Measurements from ENCODE around the gene LDB3. TPM values are rescaled to one million over a fixed set of nuclear protein-coding genes. Genes with fewer than 3 reads are reported as not detected.

The LDB3 gene
- total RNA-seq, 1 experiment from 2014 or later = 8.3 TPM

GRCh38 chr10:86673216-86673826 lies 5.0 kb downstream of the LDB3 start:
- DNase-seq = peak; percentile 42
- Histone ChIP-seq H3K27ac (ENCODE audit: low read length) (peak overlapping the region; percentile 89), H4K20me1 (ENCODE audit: insufficient read depth, low read depth, low read length) (no peaks in the 10 kb centered on the region), H3K36me3 (ENCODE audit: insufficient read depth, low read length) (no peaks in the 10 kb centered on the region), H2AFZ (ENCODE audit: low read length) (no peak overlapping the region), H3K9ac (ENCODE audit: low read length) (peak overlapping the region; percentile 69), H3K4me2 (ENCODE audit: low read depth, low read length, poor library complexity, severe bottlenecking) (peak overlapping the region; percentile 76), H3K4me1 (ENCODE audit: low read length) (peaks cover 96% of the 10 kb centered on the region), H3K9me3 (ENCODE audit: low read length) (no peaks in the 10 kb centered on the region), H3K9me2 (replicated peaks; ENCODE audit: insufficient read depth, low read length) (no peaks in the 10 kb centered on the region), H3K79me2 (ENCODE audit: low read length) (no peaks in the 10 kb centered on the region; the same call in 1 of the 2 replicates), H3K27me3 (ENCODE audit: low read length) (no peaks in the 10 kb centered on the region), H3K4me3 (ENCODE audit: low read length) (peak overlapping the region; percentile 52; the same call in 1 of the 2 replicates)

- Histone ChIP-seq H3K9me2 (replicated peaks; ENCODE audit: insufficient read depth, low read length) (no peaks in the 10 kb centered on the region), H3K79me2 (ENCODE audit: low read length) (no peaks in the 10 kb centered on the region; the same call in 1 of the 2 replicates), H3K4me3 (ENCODE audit: low read length) (peak overlapping the region; percentile 52; the same call in 1 of the 2 replicates), H3K4me1 (ENCODE audit: low read length) (peaks cover 95% of the 10 kb centered on the region), H3K4me2 (ENCODE audit: low read depth, low read length, poor library complexity, severe bottlenecking) (peak overlapping the region; percentile 76), H3K36me3 (ENCODE audit: insufficient read depth, low read length) (no peaks in the 10 kb centered on the region), H3K27me3 (ENCODE audit: low read length) (no peaks in the 10 kb centered on the region), H3K9ac (ENCODE audit: low read length) (peak overlapping the region; percentile 69), H3K9me3 (ENCODE audit: low read length) (no peaks in the 10 kb centered on the region), H2AFZ (ENCODE audit: low read length) (no peak overlapping the region), H4K20me1 (ENCODE audit: insufficient read depth, low read depth, low read length) (no peaks in the 10 kb centered on the region), H3K27ac (ENCODE audit: low read length) (peak overlapping the region; percentile 89)
- DNase-seq = peak; percentile 52
These were observed 5.7 kb downstream of the LDB3 start for GRCh38 chr10:86673827-86674581.

- Histone ChIP-seq H3K27me3 (ENCODE audit: low read length) (no peaks in the 10 kb centered on the region), H3K79me2 (ENCODE audit: low read length) (no peaks in the 10 kb centered on the region), H3K9ac (ENCODE audit: low read length) (peak overlapping the region; percentile 69), H3K36me3 (ENCODE audit: insufficient read depth, low read length) (no peaks in the 10 kb centered on the region), H3K4me2 (ENCODE audit: low read depth, low read length, poor library complexity, severe bottlenecking) (peak overlapping the region; percentile 76), H3K4me3 (ENCODE audit: low read length) (no peak overlapping the region), H3K9me3 (ENCODE audit: low read length) (no peaks in the 10 kb centered on the region), H3K27ac (ENCODE audit: low read length) (peak overlapping the region; percentile 89), H4K20me1 (ENCODE audit: insufficient read depth, low read depth, low read length) (no peaks in the 10 kb centered on the region), H3K4me1 (ENCODE audit: low read length) (peaks cover 95% of the 10 kb centered on the region), H3K9me2 (replicated peaks; ENCODE audit: insufficient read depth, low read length) (no peaks in the 10 kb centered on the region), H2AFZ (ENCODE audit: low read length) (no peak overlapping the region)
- DNase-seq = no peak
These were observed 6.6 kb downstream of the LDB3 start for GRCh38 chr10:86674912-86675311.

GRCh38 chr10:86677374-86677773 lies 9.1 kb downstream of the LDB3 start:
- DNase-seq = peak; percentile 47
- Histone ChIP-seq H3K4me3 (ENCODE audit: low read length) (peak overlapping the region; percentile 36; the same call in 1 of the 2 replicates), H3K4me1 (ENCODE audit: low read length) (peaks cover 74% of the 10 kb centered on the region), H3K36me3 (ENCODE audit: insufficient read depth, low read length) (no peaks in the 10 kb centered on the region), H3K4me2 (ENCODE audit: low read depth, low read length, poor library complexity, severe bottlenecking) (peak overlapping the region; percentile 55), H4K20me1 (ENCODE audit: insufficient read depth, low read depth, low read length) (no peaks in the 10 kb centered on the region), H3K9ac (ENCODE audit: low read length) (peak overlapping the region; percentile 50; the same call in 1 of the 2 replicates), H3K79me2 (ENCODE audit: low read length) (no peaks in the 10 kb centered on the region), H3K27me3 (ENCODE audit: low read length) (no peaks in the 10 kb centered on the region), H2AFZ (ENCODE audit: low read length) (no peak overlapping the region), H3K9me2 (replicated peaks; ENCODE audit: insufficient read depth, low read length) (no peaks in the 10 kb centered on the region), H3K27ac (ENCODE audit: low read length) (peak overlapping the region; percentile 79), H3K9me3 (ENCODE audit: low read length) (no peaks in the 10 kb centered on the region)

- no peak overlapping the region for H3K4me3 ChIP-seq (ENCODE audit: low read length)
- H2AFZ ChIP-seq (ENCODE audit: low read length) = no peak overlapping the region
- no peaks in the 10 kb centered on the region for H3K27me3 ChIP-seq (ENCODE audit: low read length)
- no peaks in the 10 kb centered on the region for H3K79me2 ChIP-seq (ENCODE audit: low read length)
- H3K27ac ChIP-seq (ENCODE audit: low read length) = peak overlapping the region; percentile 76
- peaks cover 62% of the 10 kb centered on the region for H3K4me1 ChIP-seq (ENCODE audit: low read length)
- H3K4me2 ChIP-seq (ENCODE audit: low read depth, low read length, poor library complexity, severe bottlenecking) = peak overlapping the region; percentile 15
- H3K9ac ChIP-seq (ENCODE audit: low read length) = peak overlapping the region; percentile 33; the same call in 1 of the 2 replicates
- H4K20me1 ChIP-seq (ENCODE audit: insufficient read depth, low read depth, low read length) = no peaks in the 10 kb centered on the region
- no peaks in the 10 kb centered on the region for H3K9me3 ChIP-seq (ENCODE audit: low read length)
- no peaks in the 10 kb centered on the region for H3K9me2 ChIP-seq (replicated peaks; ENCODE audit: insufficient read depth, low read length)
- DNase-seq = peak; percentile 68
- no peaks in the 10 kb centered on the region for H3K36me3 ChIP-seq (ENCODE audit: insufficient read depth, low read length)
These were observed 10.9 kb downstream of the LDB3 start for GRCh38 chr10:86678999-86679792.

- Histone ChIP-seq H3K79me2 (ENCODE audit: low read length) (no peaks in the 10 kb centered on the region), H4K20me1 (ENCODE audit: insufficient read depth, low read depth, low read length) (no peaks in the 10 kb centered on the region), H3K36me3 (ENCODE audit: insufficient read depth, low read length) (no peaks in the 10 kb centered on the region), H3K4me1 (ENCODE audit: low read length) (peaks cover 50% of the 10 kb centered on the region), H3K9ac (ENCODE audit: low read length) (no peak overlapping the region), H2AFZ (ENCODE audit: low read length) (no peak overlapping the region), H3K4me3 (ENCODE audit: low read length) (no peak overlapping the region), H3K27me3 (ENCODE audit: low read length) (no peaks in the 10 kb centered on the region), H3K27ac (ENCODE audit: low read length) (no peak overlapping the region), H3K4me2 (ENCODE audit: low read depth, low read length, poor library complexity, severe bottlenecking) (no peak overlapping the region), H3K9me3 (ENCODE audit: low read length) (no peaks in the 10 kb centered on the region), H3K9me2 (replicated peaks; ENCODE audit: insufficient read depth, low read length) (no peaks in the 10 kb centered on the region)
- DNase-seq = no peak
These were observed 12.7 kb downstream of the LDB3 start for GRCh38 chr10:86681047-86681446.

GRCh38 chr10:86681722-86682386 lies 13.5 kb downstream of the LDB3 start:
- H3K4me1 ChIP-seq (ENCODE audit: low read length) = peaks cover 45% of the 10 kb centered on the region
- no peak overlapping the region for H3K4me2 ChIP-seq (ENCODE audit: low read depth, low read length, poor library complexity, severe bottlenecking)
- H3K36me3 ChIP-seq (ENCODE audit: insufficient read depth, low read length) = no peaks in the 10 kb centered on the region

More at GRCh38 chr10:86681722-86682386, 13.5 kb downstream of the LDB3 start:
- H3K9me2 ChIP-seq (replicated peaks; ENCODE audit: insufficient read depth, low read length) = no peaks in the 10 kb centered on the region
- H3K27me3 ChIP-seq (ENCODE audit: low read length) = no peaks in the 10 kb centered on the region
- H3K9me3 ChIP-seq (ENCODE audit: low read length) = no peaks in the 10 kb centered on the region
- no peak for DNase-seq
- H3K27ac ChIP-seq (ENCODE audit: low read length) = no peak overlapping the region
- no peak overlapping the region for H2AFZ ChIP-seq (ENCODE audit: low read length)
- H3K9ac ChIP-seq (ENCODE audit: low read length) = no peak overlapping the region
- H3K4me3 ChIP-seq (ENCODE audit: low read length) = no peak overlapping the region
- H4K20me1 ChIP-seq (ENCODE audit: insufficient read depth, low read depth, low read length) = no peaks in the 10 kb centered on the region
- H3K79me2 ChIP-seq (ENCODE audit: low read length) = no peaks in the 10 kb centered on the region
